HG02678 (cell line): Measurements from ENCODE around the gene HNRNPL.
"Not testable (repeated sequence)": the region's sequence is repeated elsewhere in the genome, so short reads cannot be mapped to it uniquely, and the experiment has no call there.

Experiments used
- ATAC-seq: cut with Tn5 transposase; IDR thresholded peaks from one replicate; pipeline ENCODE4 v1.9.1; 2021; ENCODE audit warnings: mild to moderate bottlenecking, moderate library complexity; ENCODE audit not compliant: unreplicated experiment

Gene HNRNPL

GRCh38 chr19:38805180-38805579 lies 44.6 kb downstream of the HNRNPL start:
- ATAC-seq: no peak

GRCh38 chr19:38803543-38803942 lies 46.2 kb downstream of the HNRNPL start:
- no peak for ATAC-seq

- no peak for ATAC-seq
These were observed 48.3 kb downstream of the HNRNPL start for GRCh38 chr19:38801359-38802095.

- ATAC-seq: no peak
These were observed 49.0 kb downstream of the HNRNPL start for GRCh38 chr19:38800577-38801347.

GRCh38 chr19:38799104-38799503 lies 50.7 kb downstream of the HNRNPL start:
- ATAC-seq: no peak

- not testable (repeated sequence) for ATAC-seq
These were observed 52.0 kb downstream of the HNRNPL start for GRCh38 chr19:38797781-38798180.

- ATAC-seq: no peak
These were observed 53.6 kb downstream of the HNRNPL start for GRCh38 chr19:38796154-38796553.

- no peak for ATAC-seq
These were observed 54.2 kb downstream of the HNRNPL start for GRCh38 chr19:38795549-38795948.

- no peak for ATAC-seq
These were observed 56.1 kb downstream of the HNRNPL start for GRCh38 chr19:38793671-38794070.

GRCh38 chr19:38793177-38793576 lies 56.6 kb downstream of the HNRNPL start:
- no peak for ATAC-seq

GRCh38 chr19:38792250-38793111 lies 57.3 kb downstream of the HNRNPL start:
- ATAC-seq: peak; percentile 26

GRCh38 chr19:38791451-38792064 lies 58.2 kb downstream of the HNRNPL start:
- peak; percentile 63 for ATAC-seq

GRCh38 chr19:38790507-38791403 lies 59.0 kb downstream of the HNRNPL start:
- ATAC-seq: not testable (repeated sequence)

GRCh38 chr19:38788478-38789243 lies 61.1 kb downstream of the HNRNPL start, which contains the start of gene LGALS7B:
Gene LGALS7B (plus strand): TSS chr19:38789200. CDS start chr19:38789227, 27 bp downstream.
- no peak for ATAC-seq

GRCh38 chr19:38786572-38787265 lies 63.1 kb downstream of the HNRNPL start:
- ATAC-seq: no peak
